GM18858 (cell line): ENCODE data around the gene TTC7B.

Experiments used
- ATAC-seq: cut with Tn5 transposase; IDR thresholded peaks from one replicate; pipeline ENCODE4 v1.9.1; 2021; ENCODE audit not compliant: unreplicated experiment

The TTC7B gene

GRCh38 chr14:90604356-90604755 lies 211.9 kb downstream of the TTC7B start:
- no peak for ATAC-seq

DNA sequence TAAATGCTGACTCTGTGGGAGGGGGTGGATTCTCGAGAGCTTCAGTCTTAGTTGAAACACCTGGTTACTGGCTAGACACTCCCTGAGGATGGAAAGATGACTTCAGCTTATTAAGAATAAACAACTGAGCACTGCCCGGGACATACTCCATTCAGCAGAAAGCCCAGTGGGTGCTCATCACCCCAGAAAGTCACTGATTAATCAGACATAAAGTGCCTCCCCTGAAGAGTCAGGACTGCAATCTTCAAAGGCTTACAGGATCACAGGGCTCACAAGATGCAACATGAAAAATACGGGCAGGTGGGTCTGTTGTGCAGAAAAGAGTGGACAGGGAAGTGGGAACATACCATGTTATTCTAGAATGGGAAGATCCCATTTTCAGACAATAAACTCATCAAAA lies 212.4 kb downstream of the TTC7B start:
- ATAC-seq, result no peak

DNA sequence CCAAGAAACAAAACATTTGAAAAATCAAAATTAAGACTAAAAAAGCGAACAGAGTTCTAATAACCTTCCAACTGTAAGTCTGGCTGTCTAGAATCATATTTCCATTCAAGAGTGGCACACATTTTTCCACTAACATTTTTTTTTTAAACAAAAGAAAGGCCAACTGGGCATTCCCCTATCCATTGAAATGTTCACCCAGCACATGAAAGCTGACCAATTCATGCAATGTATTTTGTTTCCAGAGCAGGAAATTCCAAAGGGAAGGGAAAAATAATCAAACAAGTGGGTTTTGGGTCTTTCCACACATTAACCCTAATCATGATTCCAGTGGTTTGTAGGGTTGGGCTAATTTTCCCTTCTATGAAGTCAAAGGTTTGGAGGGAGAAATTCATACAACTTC lies 212.9 kb downstream of the TTC7B start:
- ATAC-seq, result no peak

- no peak for ATAC-seq
These were observed 214.0 kb downstream of the TTC7B start for GRCh38 chr14:90602088-90602687.

DNA sequence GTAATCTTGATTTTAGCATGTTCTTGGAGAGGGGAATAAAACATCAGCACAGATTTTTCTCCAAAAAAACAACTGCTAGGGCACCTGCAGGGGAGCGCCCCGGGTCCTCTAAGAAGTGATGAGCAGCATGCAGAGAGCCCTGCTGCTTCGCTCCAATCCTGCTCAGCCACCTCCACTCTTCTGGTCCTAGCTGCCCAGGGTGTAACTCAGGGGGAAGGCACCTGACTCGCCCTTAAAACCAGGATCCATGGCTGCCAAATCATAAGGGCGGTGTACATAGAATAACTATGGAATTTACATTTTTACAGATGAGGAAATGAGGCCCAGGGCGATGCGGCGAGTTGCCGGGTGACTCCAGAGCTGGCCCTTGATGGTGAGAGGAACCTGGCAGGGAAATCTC lies 214.7 kb downstream of the TTC7B start:
- no peak for ATAC-seq

DNA sequence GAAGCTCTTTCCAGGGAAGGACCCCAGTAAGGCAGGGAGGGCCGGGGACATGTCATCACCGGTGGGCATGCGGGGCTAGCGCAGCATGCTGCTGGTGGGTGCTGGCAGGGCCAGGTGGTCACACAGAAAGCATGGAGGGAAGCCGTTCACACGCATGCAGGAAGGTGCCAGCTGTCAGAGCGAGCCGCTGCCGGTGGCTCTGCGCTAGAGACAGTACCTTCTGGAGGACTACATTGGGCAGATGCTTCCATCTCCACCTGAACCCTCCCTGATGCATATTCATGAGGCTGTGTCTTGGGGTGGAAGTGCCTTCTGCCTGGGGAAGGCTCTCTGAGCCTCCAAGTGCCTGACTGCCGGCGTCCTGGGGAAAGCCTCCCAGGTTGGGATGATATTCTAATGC lies 215.6 kb downstream of the TTC7B start:
- ATAC-seq, result no peak

DNA sequence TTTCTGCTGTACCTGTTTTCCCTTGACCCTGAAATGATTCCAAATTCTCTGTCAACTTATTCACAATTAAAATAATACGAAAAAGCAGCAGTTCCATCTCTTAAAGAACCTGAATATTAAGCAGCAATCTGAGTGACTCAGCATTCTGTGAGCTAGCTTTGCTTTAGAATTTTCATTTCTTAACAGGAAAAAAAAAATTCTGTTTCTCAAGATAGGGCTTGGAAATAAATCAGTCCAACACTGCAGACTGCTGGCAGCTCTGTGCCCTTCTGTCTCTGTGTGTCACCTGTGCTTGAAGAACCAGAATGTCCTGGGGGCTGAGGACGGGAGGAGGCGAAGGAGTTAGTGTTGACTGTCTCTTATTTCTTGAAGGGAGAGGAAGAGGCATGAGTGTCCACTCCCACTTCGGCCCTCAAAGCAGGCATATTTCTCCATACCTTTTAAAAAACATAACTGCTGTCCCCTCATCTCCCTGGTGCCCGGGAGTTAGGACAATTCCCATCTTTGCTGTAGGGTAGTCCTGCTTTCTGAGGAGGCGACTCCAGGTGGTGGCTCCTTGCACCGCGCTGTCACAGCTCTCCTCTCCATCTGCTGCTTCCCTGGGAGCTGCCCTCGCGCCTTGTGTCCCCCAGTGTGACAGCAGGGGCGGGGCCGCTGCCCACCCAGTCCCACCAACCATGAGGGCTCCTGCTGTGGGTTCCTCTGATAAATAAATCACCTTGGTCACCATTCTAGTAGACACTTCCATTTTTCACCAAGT lies 216.3 kb downstream of the TTC7B start:
- no peak for ATAC-seq

- no peak for ATAC-seq
These were observed 216.9 kb downstream of the TTC7B start for GRCh38 chr14:90599339-90599738.

DNA sequence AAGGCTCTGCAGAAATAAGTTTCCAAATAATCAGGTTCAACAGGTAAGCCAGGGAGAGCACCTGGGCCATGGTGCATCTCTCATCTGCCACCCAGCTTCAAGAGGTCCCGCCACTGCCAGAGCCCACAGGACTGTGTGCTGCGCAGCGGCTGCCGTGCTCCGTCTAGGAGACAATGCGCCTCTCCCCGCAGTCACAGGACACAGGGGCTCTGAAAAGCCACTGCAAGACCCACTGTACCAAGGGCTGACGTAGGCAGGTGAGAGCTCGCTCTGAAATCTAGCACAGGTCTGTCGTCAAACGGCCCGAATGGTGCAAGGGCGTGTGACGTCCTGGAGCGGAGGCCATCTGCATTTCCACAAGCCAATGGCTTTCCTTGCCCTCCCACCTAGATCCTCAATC lies 218.3 kb downstream of the TTC7B start:
- no peak for ATAC-seq

DNA sequence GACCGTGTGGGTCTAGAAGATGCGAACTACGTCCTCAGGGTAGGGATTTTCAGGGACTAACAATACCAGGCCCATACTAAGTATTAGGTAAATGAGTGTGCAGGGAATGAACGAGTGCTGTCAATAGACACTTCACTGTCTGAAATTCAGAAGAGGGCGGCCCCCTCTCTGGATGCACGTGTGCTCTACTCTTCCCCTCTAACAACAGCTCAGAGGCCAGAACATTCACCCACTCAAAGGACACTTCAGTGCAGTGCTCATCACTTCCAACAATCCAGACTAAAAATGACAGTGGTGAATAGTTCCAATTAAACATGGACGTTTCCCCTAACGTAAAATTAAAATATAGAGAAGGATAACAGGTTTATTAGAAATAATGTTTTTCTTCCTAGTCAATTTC lies 219.5 kb downstream of the TTC7B start:
- no peak for ATAC-seq

- no peak for ATAC-seq
These were observed 222.8 kb downstream of the TTC7B start for GRCh38 chr14:90593254-90594040.

- ATAC-seq, result no peak
These were observed 223.6 kb downstream of the TTC7B start for GRCh38 chr14:90592655-90593054.

GRCh38 chr14:90587918-90588317 lies 228.3 kb downstream of the TTC7B start:
- no peak for ATAC-seq

GRCh38 chr14:90587252-90587910 lies 228.8 kb downstream of the TTC7B start:
- no peak for ATAC-seq

- no peak for ATAC-seq
These were observed 231.1 kb downstream of the TTC7B start for GRCh38 chr14:90585106-90585505.

- no peak for ATAC-seq
These were observed 232.2 kb downstream of the TTC7B start for GRCh38 chr14:90583916-90584605.

DNA sequence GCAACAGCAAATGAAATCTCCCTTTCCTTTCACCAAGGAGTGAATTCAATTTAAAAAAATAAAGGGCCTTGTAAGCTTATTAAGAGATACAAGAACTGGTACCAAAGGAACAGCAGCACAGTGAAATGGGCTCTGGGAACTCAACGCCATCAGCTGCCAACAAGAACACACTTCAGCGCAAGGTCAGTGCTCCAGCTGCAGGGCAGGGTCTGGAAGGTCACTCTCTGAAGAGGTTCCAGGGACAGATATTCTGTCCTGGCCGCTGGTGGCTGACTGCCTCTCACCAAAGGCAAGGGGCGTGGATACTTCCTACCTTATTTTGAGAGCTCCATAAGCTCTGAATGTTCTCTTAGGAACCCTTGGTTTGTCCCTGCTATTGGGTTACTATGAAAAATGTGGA lies 232.8 kb downstream of the TTC7B start:
- no peak for ATAC-seq

- ATAC-seq, result no peak
These were observed 234.1 kb downstream of the TTC7B start for GRCh38 chr14:90582166-90582565.

GRCh38 chr14:90581745-90582144 lies 234.5 kb downstream of the TTC7B start:
- ATAC-seq, result no peak

DNA sequence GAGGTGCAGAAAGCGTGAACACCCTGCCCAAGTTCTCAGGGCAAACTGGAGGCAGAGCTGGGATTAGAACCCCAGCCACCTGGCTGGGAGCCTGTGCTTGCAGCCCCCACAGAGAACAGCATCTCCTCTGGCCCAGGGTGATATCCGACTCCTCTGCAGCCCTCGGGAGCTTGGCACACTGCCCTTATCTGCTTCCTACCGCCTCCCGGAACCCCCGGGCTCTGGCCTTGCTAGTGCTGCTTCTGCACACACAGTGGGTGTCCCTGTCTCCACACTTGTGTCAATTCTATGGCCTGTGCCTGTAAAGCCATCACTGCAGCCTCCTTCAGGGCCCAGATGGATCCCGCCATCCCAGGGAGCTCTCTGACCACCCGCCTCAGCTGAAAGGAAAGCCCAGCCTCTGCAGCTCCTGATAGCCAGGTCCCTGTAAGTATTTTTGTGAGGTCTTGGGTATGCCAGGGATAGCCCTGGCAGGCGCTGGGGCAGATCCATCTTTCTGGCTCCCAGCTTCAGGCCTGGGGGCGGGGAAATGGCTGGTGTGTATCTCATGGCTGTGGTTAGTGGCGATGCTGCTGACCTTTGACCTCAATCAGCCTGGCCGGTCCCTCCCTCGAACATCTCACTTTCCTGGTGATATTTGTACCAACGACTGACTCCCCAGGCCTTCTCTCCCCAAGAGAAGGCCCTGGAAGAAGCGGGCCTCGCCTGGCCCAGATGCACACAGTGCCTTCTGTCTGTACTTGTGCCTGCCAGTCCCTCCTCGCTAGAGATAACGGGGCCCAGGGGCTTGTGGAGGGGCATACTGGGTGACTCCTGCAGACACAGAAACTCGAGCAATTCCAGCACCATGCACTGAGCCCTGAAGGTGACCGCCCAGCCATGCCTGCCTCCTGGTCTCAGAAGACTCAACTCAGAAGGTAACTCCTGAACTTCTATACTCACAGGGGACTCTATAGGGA lies 235.6 kb downstream of the TTC7B start:
- no peak for ATAC-seq
